IMR-90 (cell line): Measurements from ENCODE around the gene ILK. TPM values are rescaled to one million over a fixed set of nuclear protein-coding genes. Genes with fewer than 3 reads are reported as not detected.
A peak's percentile ranks its signal among the peaks of the same experiment; 100 is the strongest.

Source experiments
- ATAC-seq: fragments of 200-7000 bp; cut with Tn5 transposase; 2 replicates; pipeline ENCODE4 v1.9.1; 2020; ENCODE audit warnings: low read depth, mild to moderate bottlenecking, moderate library complexity
- BruUV-seq: library from RNA; stranded (reverse); fragments of 400-500 nt; replicated peaks from 2 replicates; lab custom pipeline; 2021; lab: Mats Ljungman, UMichigan
- CTCF ChIA-PET: fragments of 300-600 bp; formaldehyde crosslinking; extraction: SDS; loops from one replicate; lab custom pipeline; 2021; ENCODE audit warnings: antibody characterized with exemption; lab: Yijun Ruan, JAX
- POLR2A ChIA-PET: fragments of 300-600 bp; sonication (Branson Sonifier 250); formaldehyde crosslinking; loops from one replicate; lab custom pipeline; 2022; ENCODE audit warnings: antibody characterized with exemption; ENCODE audit not compliant: unreplicated experiment; lab: Charles Lee
- DNase-seq: peaks from one replicate; pipeline ENCODE4 v3.0.0; 2013
- H2AFZ ChIP-seq: replicated peaks from 2 replicates; pipeline ENCODE3; 2013; ENCODE audit warnings: low read length, mild to moderate bottlenecking; ENCODE audit not compliant: poor library complexity
- H2AK5ac ChIP-seq: 2 replicates; pipeline ENCODE4 v1.6.1; 2013; ENCODE audit warnings: low read depth, low read length, inconsistent platforms
- H2AK9ac ChIP-seq: replicated peaks from 2 replicates; pipeline ENCODE3; 2013; ENCODE audit warnings: mild to moderate bottlenecking, low read depth, low read length, moderate library complexity; ENCODE audit not compliant: poor library complexity
- H2BK120ac ChIP-seq: 2 replicates; pipeline ENCODE4 v1.6.1; 2013; ENCODE audit warnings: low read depth, low read length, inconsistent platforms
- H2BK15ac ChIP-seq: 3 replicates; pipeline ENCODE4 v1.6.1; 2013; ENCODE audit warnings: low read depth, low read length, inconsistent platforms
- H2BK20ac ChIP-seq: 2 replicates; pipeline ENCODE4 v1.6.1; 2013; ENCODE audit warnings: low read depth, mild to moderate bottlenecking, inconsistent platforms, low read length, moderate library complexity
- H2BK5ac ChIP-seq: 2 replicates; pipeline ENCODE4 v1.6.1; 2013; ENCODE audit warnings: mild to moderate bottlenecking, low read depth, low read length, inconsistent platforms; ENCODE audit not compliant: poor library complexity, severe bottlenecking
- H3K14ac ChIP-seq: replicated peaks from 2 replicates; pipeline ENCODE4 v1.6.1; 2013; ENCODE audit warnings: low read depth, low read length, inconsistent platforms
- H3K18ac ChIP-seq: 2 replicates; pipeline ENCODE4 v1.6.1; 2013; ENCODE audit warnings: low read depth, low read length, control low read depth
- H3K23ac ChIP-seq: 2 replicates; pipeline ENCODE4 v1.6.1; 2013; ENCODE audit warnings: low read depth, low read length, inconsistent platforms
- H3K27ac ChIP-seq: 2 replicates; pipeline ENCODE4 v1.5.1; 2013; ENCODE audit warnings: mild to moderate bottlenecking, control low read depth, low read length; ENCODE audit not compliant: insufficient read depth
- H3K27me3 ChIP-seq: 2 replicates; pipeline ENCODE4 v1.6.1; 2013; ENCODE audit warnings: low read length; ENCODE audit not compliant: control insufficient read depth, insufficient read depth
- H3K36me3 ChIP-seq: 2 replicates; pipeline ENCODE4 v1.6.1; 2013; ENCODE audit warnings: low read length, mixed read lengths; ENCODE audit not compliant: control insufficient read depth, insufficient read depth
- H3K4ac ChIP-seq: 2 replicates; pipeline ENCODE4 v1.6.1; 2013; ENCODE audit warnings: low read depth, low read length, inconsistent platforms
- H3K4me1 ChIP-seq: 2 replicates; pipeline ENCODE4 v1.6.1; 2013; ENCODE audit warnings: low read length, mixed read lengths; ENCODE audit not compliant: control insufficient read depth, insufficient read depth
- H3K4me2 ChIP-seq: 2 replicates; pipeline ENCODE4 v1.6.1; 2013; ENCODE audit warnings: low read depth, mild to moderate bottlenecking, control low read depth, low read length, moderate library complexity
- H3K4me3 ChIP-seq: 2 replicates; pipeline ENCODE4 v1.5.1; 2013; ENCODE audit warnings: low read depth, mild to moderate bottlenecking, control low read depth, low read length, moderate library complexity; ENCODE audit not compliant: insufficient read depth
- H3K56ac ChIP-seq: 2 replicates; pipeline ENCODE4 v1.6.1; 2013; ENCODE audit warnings: low read length, inconsistent platforms; ENCODE audit not compliant: insufficient read depth; ENCODE audit errors: extremely low read depth
- H3K79me1 ChIP-seq, 2 experiments: 2 replicates each; pipeline ENCODE4 v1.6.1; 2013; ENCODE audit warnings: low read length in 2 of 2, inconsistent platforms in 1 of 2, low read depth in 1 of 2
- H3K9ac ChIP-seq: 2 replicates; pipeline ENCODE4 v1.6.1; 2013; ENCODE audit warnings: low read depth, low read length, control low read depth
- H3K9me1 ChIP-seq: 2 replicates; pipeline ENCODE4 v1.6.1; 2013; ENCODE audit warnings: low read length, inconsistent platforms; ENCODE audit not compliant: insufficient read depth
- H3K9me3 ChIP-seq: 2 replicates; pipeline ENCODE4 v1.6.1; 2013; ENCODE audit warnings: low read length; ENCODE audit not compliant: control insufficient read depth, insufficient read depth
- H4K20me1 ChIP-seq: 2 replicates; pipeline ENCODE4 v1.6.1; 2013; ENCODE audit warnings: low read length, inconsistent platforms; ENCODE audit not compliant: insufficient read depth
- H4K5ac ChIP-seq: 2 replicates; pipeline ENCODE4 v1.6.1; 2013; ENCODE audit warnings: mild to moderate bottlenecking, low read depth, low read length, control low read depth
- H4K8ac ChIP-seq, 2 experiments: 2 replicates each; pipeline ENCODE4 v1.6.1; 2013; ENCODE audit warnings: low read depth in 2 of 2, low read length in 2 of 2, control low read depth in 1 of 2, inconsistent platforms in 1 of 2
- H4K91ac ChIP-seq: 2 replicates; pipeline ENCODE4 v1.6.1; 2013; ENCODE audit warnings: low read depth, low read length, inconsistent platforms; ENCODE audit not compliant: insufficient read depth
- CEBPB ChIP-seq: IDR thresholded peaks from 2 replicates; pipeline ENCODE4 v1.6.1; 2012; ENCODE audit warnings: low read depth, low read length, improper control_type of control experiment
- CTCF ChIP-seq: conservative IDR thresholded peaks from 2 replicates; pipeline ENCODE4 v1.5.1; 2012; ENCODE audit warnings: mild to moderate bottlenecking, low read depth, low read length, improper control_type of control experiment
- MAZ ChIP-seq: IDR thresholded peaks from 2 replicates; pipeline ENCODE4 v1.6.1; 2012; ENCODE audit warnings: low read depth, mild to moderate bottlenecking, low read length, improper control_type of control experiment, moderate library complexity, borderline replicate concordance
- RFX5 ChIP-seq: IDR thresholded peaks from 2 replicates; pipeline ENCODE4 v1.8.0; 2012; ENCODE audit warnings: low read depth, mild to moderate bottlenecking, low read length, moderate library complexity
- SMC3 ChIP-seq: fragments of 150-350 bp; IDR thresholded peaks from 2 replicates; pipeline ENCODE4 v1.6.1; 2016; ENCODE audit warnings: low read depth, mild to moderate bottlenecking, antibody characterized with exemption, low read length, moderate library complexity
- WGBS, 2 experiments: methylation state at CpG; one replicate each; pipeline versions ENCODE4 v1.1.5 to v1.1.7; 2013; ENCODE audit warnings: missing lambda C conversion rate in 2 of 2; ENCODE audit not compliant: insufficient read length in 1 of 2; ENCODE audit errors: extremely low coverage in 2 of 2; 5-methylcytosine and 5-hydroxymethylcytosine counted together
- dilution Hi-C: fragments of 300-500 bp; cut with HindIII; formaldehyde crosslinking; loops from one replicate; pipeline ENCODE4 v1.14.3; 2018; ENCODE audit warnings: low sequenced_read_pairs; ENCODE audit not compliant: unreplicated experiment
- in situ Hi-C: fragments of 300-500 bp; cut with MboI; formaldehyde crosslinking; loops from 3 replicates; pipeline ENCODE4 v1.14.3; 2019; ENCODE audit warnings: low sequenced_read_pairs, inconsistent platforms, mixed read lengths
- intact Hi-C: fragments of 100-400 bp; cut with micrococcal nuclease; formaldehyde crosslinking; loops from 2 replicates; pipeline ENCODE4 v1.10.0; 2022
- polyA plus RNA-seq, 3 experiments: library from polyadenylated mRNA; depleted of rRNA; stranded (reverse); fragments of >200 nt; gene quantifications; 2 replicates each; pipeline ENCODE4 v1.2.3, GENCODE V29; 2012; ENCODE audit warnings: low replicate concordance in 1 of 3
- total RNA-seq: library from RNA; depleted of rRNA; stranded (reverse); fragments of >200 nt; gene quantifications from 2 replicates; pipeline ENCODE4 v1.2.3, GENCODE V29; 2012
- TF ChIP-seq, protein P1 (sequence below): fragments of 150-350 bp; IDR thresholded peaks from 2 replicates; pipeline ENCODE4 v1.6.1; 2017; ENCODE audit warnings: mild to moderate bottlenecking, antibody characterized with exemption, low read length, low read depth
- TF ChIP-seq, protein P2 (sequence below): fragments of 150-350 bp; IDR thresholded peaks from 2 replicates; pipeline ENCODE4 v1.6.1; 2016; ENCODE audit warnings: low read depth, mild to moderate bottlenecking, low read length, moderate library complexity, borderline replicate concordance

ILK gene
- total and polyA plus RNA-seq, 2 of the 4 experiments (the other 2 are of a cell fraction), result 339 to 389 TPM

- TF ChIP-seq CTCF, result no peak
These were observed 43.5 kb downstream of the ILK start (continued) for GRCh38 chr11:6646918-6647679.

DNA sequence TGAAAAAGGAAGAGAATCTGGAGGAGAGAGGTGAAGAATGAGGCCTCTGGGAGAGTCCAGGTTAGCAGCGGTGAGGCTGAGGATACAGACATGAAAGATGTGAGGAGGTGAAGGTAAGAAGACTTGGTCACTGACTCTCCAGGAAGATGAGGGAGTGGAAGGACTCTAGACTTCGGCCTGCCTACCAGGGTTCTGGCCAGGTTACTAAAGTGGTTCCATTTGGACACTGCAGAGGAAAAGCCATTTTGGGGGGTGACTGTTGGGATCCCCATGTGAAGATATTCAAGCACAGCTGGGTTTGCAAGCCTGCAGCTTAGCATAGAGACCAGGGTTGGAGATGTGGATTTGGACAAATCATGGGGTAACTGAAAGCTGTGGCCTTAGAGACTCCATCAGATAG lies 44.3 kb downstream of the ILK start:
- Histone ChIP-seq H4K91ac (no peak overlapping the region), H3K4me1 (peaks cover 16% of the 10 kb centered on the region), H3K27ac (no peak overlapping the region), H2BK120ac (no peak overlapping the region), H4K20me1 (peaks cover 5% of the 10 kb centered on the region; the same call in 1 of the 2 replicates), H3K79me1 (peaks cover 5 to 40% of the 10 kb centered on the region in 2 experiments; a peak in 3 of 4 replicates), H3K4me3 (no peak overlapping the region), H3K56ac (peak overlapping the region; percentile 10; the same call in 1 of the 2 replicates), H3K9ac (no peak overlapping the region), H3K23ac (no peak overlapping the region), H3K27me3 (0 out of 2 replicates have a peak, but pooled peaks cover 3% of the 10 kb centered on the region), H3K9me3 (no peaks in the 10 kb centered on the region), H3K9me1 (peaks cover 26% of the 10 kb centered on the region), H3K4me2 (no peak overlapping the region), H3K14ac (peak overlapping the region; percentile 64; the same call in 1 of the 2 replicates), H4K8ac (peak overlapping the region in 1 of 2 experiments; percentile 94; a peak in 1 of 4 replicates), H2AK5ac (0 out of 2 replicates have a peak overlapping the region, but pooled peaks have one; percentile 23), H2BK5ac (no peak overlapping the region), H2AFZ (no peak overlapping the region), H3K36me3 (peaks cover 4% of the 10 kb centered on the region; the same call in 1 of the 2 replicates), H2BK20ac (no peak overlapping the region), H2AK9ac (no peak overlapping the region), H3K18ac (no peak overlapping the region), H4K5ac (no peak overlapping the region), H2BK15ac (no peak overlapping the region), H3K4ac (peak overlapping the region; percentile 83)
- POLR2A ChIA-PET, result no interaction called here
- dilution Hi-C loops, result no loop called here
- intact Hi-C loops, result no loop called here
- no peak for ATAC-seq
- in situ Hi-C loops, result no loop called here
- WGBS, 2 experiments, result 90% methylated on average over 2 of the region's 2 CpGs; no CpG with 5 or more reads in 1 of the 2 experiments
- CTCF ChIA-PET, result interaction anchor here (1.1 kb wide), 1 partner anchor 36 kb away, joined by 4 read pairs; the partner anchor contains the start of gene MRPL17
- no peak for DNase-seq
- no TSS peak for BruUV-seq
- TF ChIP-seq SMC3 (no peak), MAZ (no peak), CEBPB (no peak), RFX5 (no peak), CTCF (no peak)
- TF ChIP-seq, protein P1, sequence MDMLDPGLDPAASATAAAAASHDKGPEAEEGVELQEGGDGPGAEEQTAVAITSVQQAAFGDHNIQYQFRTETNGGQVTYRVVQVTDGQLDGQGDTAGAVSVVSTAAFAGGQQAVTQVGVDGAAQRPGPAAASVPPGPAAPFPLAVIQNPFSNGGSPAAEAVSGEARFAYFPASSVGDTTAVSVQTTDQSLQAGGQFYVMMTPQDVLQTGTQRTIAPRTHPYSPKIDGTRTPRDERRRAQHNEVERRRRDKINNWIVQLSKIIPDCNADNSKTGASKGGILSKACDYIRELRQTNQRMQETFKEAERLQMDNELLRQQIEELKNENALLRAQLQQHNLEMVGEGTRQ, result no peak
- TF ChIP-seq, protein P2, sequence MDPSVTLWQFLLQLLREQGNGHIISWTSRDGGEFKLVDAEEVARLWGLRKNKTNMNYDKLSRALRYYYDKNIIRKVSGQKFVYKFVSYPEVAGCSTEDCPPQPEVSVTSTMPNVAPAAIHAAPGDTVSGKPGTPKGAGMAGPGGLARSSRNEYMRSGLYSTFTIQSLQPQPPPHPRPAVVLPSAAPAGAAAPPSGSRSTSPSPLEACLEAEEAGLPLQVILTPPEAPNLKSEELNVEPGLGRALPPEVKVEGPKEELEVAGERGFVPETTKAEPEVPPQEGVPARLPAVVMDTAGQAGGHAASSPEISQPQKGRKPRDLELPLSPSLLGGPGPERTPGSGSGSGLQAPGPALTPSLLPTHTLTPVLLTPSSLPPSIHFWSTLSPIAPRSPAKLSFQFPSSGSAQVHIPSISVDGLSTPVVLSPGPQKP, result no peak
